GM12878 (cell line): ENCODE measurements around the gene CARS2. TPM values are rescaled to one million over a fixed set of nuclear protein-coding genes. Genes with fewer than 3 reads are reported as not detected.

Experiments
- BHLHE40 ChIP-seq, 2 experiments: fragments of 450-650 bp in 1 of 2; IDR thresholded peaks; 2 replicates each; pipeline ENCODE4 v1.6.1; 2011 to 2017; ENCODE audit warnings: low read depth in 2 of 2, borderline replicate concordance in 1 of 2, improper control_type of control experiment in 1 of 2, low read length in 1 of 2, mild to moderate bottlenecking in 1 of 2
- EP300 ChIP-seq, 2 experiments: fragments of 150-350 bp in 1 of 2; IDR thresholded peaks; 2 replicates each; pipeline ENCODE4 v1.6.1; 2011 to 2012; ENCODE audit warnings: low read depth in 2 of 2, low read length in 2 of 2, borderline replicate concordance in 1 of 2, improper control_type of control experiment in 1 of 2, inconsistent platforms in 1 of 2; ENCODE audit not compliant: control insufficient read depth in 1 of 2
- MTA2 ChIP-seq: fragments of 450-650 bp; IDR thresholded peaks from 2 replicates; pipeline ENCODE4 v1.6.1; 2016; ENCODE audit warnings: low read depth, mild to moderate bottlenecking, moderate library complexity
- PAX5 ChIP-seq: IDR thresholded peaks from 2 replicates; pipeline ENCODE4 v1.6.1; 2011; ENCODE audit warnings: low read depth, low read length, borderline replicate concordance
- RELB ChIP-seq: fragments of 450-650 bp; IDR thresholded peaks from 2 replicates; pipeline ENCODE4 v1.6.1; 2017; ENCODE audit warnings: low read depth, mild to moderate bottlenecking, moderate library complexity
- SMAD5 ChIP-seq: IDR thresholded peaks from 2 replicates; pipeline ENCODE4 v1.6.1; 2016; ENCODE audit warnings: antibody characterized with exemption, low read depth
- YY1 ChIP-seq: IDR thresholded peaks from 2 replicates; pipeline ENCODE4 v1.6.1; 2011; ENCODE audit warnings: low read depth, mild to moderate bottlenecking, low read length
- polyA plus RNA-seq, 11 experiments: library from polyadenylated mRNA; depleted of rRNA in 4 of 11; unstranded in 6 of 11; stranded (reverse) in 5 of 11; fragments of >200 nt; fragmentation: Nextera tagmentation in 4 of 11; fragmentation: Illumina TruSeq in 1 of 11; extraction: Ambion mirVana in 4 of 11; extraction: Trizol in 1 of 11; gene quantifications; 1 replicate in 1 of 11; 2 replicates in 10 of 11; pipeline versions ENCODE4 v1.2.1 to v1.2.3, GENCODE V29; 2011 to 2016; ENCODE audit warnings: inconsistent platforms in 2 of 11, missing spikeins in 2 of 11, low read depth in 1 of 11
- total RNA-seq, 4 experiments: library from RNA; depleted of rRNA in 3 of 4; stranded (reverse); fragments of >200 nt in 3 of 4; fragmentation: Illumina TruSeq in 1 of 4; extraction: Trizol in 1 of 4; gene quantifications; 2 replicates each; pipeline versions ENCODE4 v1.2.1 to v1.2.3, GENCODE V29; 2013 to 2021
- TF ChIP-seq, protein P1 (sequence below): fragments of 450-650 bp; IDR thresholded peaks from 2 replicates; pipeline ENCODE4 v1.6.1; 2016; ENCODE audit warnings: mild to moderate bottlenecking
- TF ChIP-seq, protein P2 (sequence below): IDR thresholded peaks from 2 replicates; pipeline ENCODE4 v1.6.1; 2012; ENCODE audit warnings: low read length, inconsistent platforms
- TF ChIP-seq, protein P3 (sequence below): fragments of 450-650 bp; formaldehyde crosslinking; IDR thresholded peaks from 2 replicates; pipeline ENCODE4 v1.4.0; 2020; ENCODE audit warnings: mild to moderate bottlenecking, moderate library complexity
- TF ChIP-seq, protein P4 (sequence below): IDR thresholded peaks from 2 replicates; pipeline ENCODE4 v1.6.1; 2011; ENCODE audit warnings: low read depth, low read length, improper control_type of control experiment, borderline replicate concordance

CARS2 gene
- total and polyA plus RNA-seq, 10 of the 15 experiments (the other 5 are each of a cell fraction or from before 2014, with no cell fraction given), result 4.2 to 101 (median 61.5) TPM

- TF ChIP-seq MTA2 (no peak), YY1 (0 out of 2 replicates have a peak, but pooled peaks have one; percentile 28), SMAD5 (no peak), PAX5 (no peak), EP300 (IDR thresholded peaks at IDR 0.05; ENCODE audit: borderline replicate concordance in 1 of 2, control insufficient read depth in 1 of 2, low read depth in 2 of 2, low read length in 2 of 2) (no peak), RELB (no peak), BHLHE40 (IDR thresholded peaks at IDR 0.05; ENCODE audit: borderline replicate concordance in 1 of 2, low read depth in 2 of 2, low read length in 1 of 2) (0 out of 4 replicates have a peak, but pooled peaks of 1 of the 2 experiments have one; percentile 30)
- TF ChIP-seq, protein P1, sequence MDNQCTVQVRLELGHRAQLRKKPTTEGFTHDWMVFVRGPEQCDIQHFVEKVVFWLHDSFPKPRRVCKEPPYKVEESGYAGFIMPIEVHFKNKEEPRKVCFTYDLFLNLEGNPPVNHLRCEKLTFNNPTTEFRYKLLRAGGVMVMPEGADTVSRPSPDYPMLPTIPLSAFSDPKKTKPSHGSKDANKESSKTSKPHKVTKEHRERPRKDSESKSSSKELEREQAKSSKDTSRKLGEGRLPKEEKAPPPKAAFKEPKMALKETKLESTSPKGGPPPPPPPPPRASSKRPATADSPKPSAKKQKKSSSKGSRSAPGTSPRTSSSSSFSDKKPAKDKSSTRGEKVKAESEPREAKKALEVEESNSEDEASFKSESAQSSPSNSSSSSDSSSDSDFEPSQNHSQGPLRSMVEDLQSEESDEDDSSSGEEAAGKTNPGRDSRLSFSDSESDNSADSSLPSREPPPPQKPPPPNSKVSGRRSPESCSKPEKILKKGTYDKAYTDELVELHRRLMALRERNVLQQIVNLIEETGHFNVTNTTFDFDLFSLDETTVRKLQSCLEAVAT, result no peak
- TF ChIP-seq, protein P2, sequence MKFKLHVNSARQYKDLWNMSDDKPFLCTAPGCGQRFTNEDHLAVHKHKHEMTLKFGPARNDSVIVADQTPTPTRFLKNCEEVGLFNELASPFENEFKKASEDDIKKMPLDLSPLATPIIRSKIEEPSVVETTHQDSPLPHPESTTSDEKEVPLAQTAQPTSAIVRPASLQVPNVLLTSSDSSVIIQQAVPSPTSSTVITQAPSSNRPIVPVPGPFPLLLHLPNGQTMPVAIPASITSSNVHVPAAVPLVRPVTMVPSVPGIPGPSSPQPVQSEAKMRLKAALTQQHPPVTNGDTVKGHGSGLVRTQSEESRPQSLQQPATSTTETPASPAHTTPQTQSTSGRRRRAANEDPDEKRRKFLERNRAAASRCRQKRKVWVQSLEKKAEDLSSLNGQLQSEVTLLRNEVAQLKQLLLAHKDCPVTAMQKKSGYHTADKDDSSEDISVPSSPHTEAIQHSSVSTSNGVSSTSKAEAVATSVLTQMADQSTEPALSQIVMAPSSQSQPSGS, result no peak
- TF ChIP-seq, protein P3, sequence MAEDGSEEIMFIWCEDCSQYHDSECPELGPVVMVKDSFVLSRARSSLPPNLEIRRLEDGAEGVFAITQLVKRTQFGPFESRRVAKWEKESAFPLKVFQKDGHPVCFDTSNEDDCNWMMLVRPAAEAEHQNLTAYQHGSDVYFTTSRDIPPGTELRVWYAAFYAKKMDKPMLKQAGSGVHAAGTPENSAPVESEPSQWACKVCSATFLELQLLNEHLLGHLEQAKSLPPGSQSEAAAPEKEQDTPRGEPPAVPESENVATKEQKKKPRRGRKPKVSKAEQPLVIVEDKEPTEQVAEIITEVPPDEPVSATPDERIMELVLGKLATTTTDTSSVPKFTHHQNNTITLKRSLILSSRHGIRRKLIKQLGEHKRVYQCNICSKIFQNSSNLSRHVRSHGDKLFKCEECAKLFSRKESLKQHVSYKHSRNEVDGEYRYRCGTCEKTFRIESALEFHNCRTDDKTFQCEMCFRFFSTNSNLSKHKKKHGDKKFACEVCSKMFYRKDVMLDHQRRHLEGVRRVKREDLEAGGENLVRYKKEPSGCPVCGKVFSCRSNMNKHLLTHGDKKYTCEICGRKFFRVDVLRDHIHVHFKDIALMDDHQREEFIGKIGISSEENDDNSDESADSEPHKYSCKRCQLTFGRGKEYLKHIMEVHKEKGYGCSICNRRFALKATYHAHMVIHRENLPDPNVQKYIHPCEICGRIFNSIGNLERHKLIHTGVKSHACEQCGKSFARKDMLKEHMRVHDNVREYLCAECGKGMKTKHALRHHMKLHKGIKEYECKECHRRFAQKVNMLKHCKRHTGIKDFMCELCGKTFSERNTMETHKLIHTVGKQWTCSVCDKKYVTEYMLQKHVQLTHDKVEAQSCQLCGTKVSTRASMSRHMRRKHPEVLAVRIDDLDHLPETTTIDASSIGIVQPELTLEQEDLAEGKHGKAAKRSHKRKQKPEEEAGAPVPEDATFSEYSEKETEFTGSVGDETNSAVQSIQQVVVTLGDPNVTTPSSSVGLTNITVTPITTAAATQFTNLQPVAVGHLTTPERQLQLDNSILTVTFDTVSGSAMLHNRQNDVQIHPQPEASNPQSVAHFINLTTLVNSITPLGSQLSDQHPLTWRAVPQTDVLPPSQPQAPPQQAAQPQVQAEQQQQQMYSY (CRISPR knock-in tag), result no peak
- TF ChIP-seq, protein P4, sequence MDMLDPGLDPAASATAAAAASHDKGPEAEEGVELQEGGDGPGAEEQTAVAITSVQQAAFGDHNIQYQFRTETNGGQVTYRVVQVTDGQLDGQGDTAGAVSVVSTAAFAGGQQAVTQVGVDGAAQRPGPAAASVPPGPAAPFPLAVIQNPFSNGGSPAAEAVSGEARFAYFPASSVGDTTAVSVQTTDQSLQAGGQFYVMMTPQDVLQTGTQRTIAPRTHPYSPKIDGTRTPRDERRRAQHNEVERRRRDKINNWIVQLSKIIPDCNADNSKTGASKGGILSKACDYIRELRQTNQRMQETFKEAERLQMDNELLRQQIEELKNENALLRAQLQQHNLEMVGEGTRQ, result no peak
- TF ChIP-seq, all 136 proteins: peak for 3
Measured at GRCh38 chr13:110652764-110653163, 53.2 kb downstream of the CARS2 start (continued).
